Activated CD4-positive, alpha-beta T cell treated with anti-CD3 and anti-CD28 coated beads for 4 hours (primary cell): Measurements from ENCODE around the gene SLIT1.

ENCODE experiments used
- DNase-seq, 2 donors: peaks; one replicate each; pipeline ENCODE4 v3.0.0-alpha.2; 2020

Gene SLIT1

DNA sequence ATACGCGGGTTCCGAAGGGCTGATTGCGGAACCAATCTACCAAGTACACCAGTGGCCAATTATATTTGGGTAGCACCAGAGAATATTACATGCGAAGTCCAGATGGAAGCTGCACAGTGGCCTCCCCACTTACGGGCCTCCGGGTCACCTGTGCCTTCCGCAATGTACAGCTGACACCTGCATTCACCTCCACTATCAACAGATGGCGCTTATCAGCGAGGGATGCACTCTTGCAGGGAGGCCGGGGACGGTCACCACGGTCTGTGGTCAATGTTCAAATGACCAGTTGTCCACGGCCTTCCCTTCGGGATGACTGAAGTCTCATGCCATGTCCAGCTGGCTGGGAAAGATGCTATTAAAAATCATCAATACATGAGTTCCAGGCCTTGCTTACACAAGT lies 47.6 kb downstream of the SLIT1 start:
- DNase-seq, result no peak

DNA sequence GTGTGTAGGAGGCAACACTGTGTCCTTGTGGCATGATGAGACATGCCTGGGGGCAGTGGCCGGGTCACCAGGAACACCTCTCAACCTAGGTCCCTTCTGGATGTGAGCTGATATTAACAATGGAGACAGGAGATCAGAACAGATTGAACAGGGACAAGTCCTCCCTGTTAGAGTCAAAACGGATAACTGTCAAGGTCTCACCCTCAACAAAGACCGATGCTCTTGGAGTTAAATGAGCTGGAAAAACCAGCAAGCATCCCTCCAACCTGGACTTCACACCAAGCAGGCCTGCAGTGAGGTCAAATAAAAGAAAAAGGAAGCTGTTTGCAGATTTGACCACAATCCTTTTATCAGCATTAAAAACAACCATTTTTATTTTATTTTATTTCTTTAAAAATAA lies 49.0 kb downstream of the SLIT1 start:
- DNase-seq, result no peak

DNA sequence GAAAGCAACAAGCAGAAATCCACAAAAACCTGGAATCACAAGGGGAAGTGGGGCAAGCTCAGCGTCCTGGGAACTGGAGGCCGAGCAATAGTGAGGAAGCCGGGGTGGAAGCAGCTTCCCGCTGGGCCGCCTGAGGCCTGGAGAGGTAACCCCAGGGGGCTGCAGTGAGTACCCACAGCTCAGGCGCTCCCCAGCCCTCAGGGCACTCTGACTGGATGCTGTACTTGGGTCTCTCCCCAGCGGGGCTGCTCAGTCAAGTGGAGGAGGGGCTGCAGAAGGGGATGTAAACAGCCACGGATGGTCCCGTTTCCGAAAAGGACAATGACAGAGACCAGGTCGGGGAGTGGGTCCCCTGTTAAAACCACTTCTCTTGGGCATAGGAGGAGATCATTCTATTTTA lies 50.3 kb downstream of the SLIT1 start:
- DNase-seq, result no peak

DNA sequence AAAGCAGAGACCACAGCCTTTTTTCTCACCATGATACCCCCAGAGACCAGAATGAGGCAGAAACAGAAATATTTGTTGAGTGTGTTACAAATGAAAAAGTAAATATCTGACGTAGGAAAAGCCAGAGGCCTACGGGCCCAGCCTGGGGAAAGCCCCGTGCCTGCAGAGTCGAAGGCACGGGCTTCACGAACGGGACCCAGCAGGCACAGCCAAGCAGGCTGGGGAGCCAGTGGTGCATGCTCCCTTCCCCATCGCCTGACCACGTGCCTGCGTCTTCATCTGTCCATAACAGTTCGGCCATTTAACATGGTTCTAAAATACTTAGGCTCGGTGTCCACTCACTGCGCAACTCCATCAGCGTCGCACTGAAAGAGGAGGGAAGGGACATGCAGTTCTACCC lies 50.8 kb downstream of the SLIT1 start:
- DNase-seq, result no peak

DNA sequence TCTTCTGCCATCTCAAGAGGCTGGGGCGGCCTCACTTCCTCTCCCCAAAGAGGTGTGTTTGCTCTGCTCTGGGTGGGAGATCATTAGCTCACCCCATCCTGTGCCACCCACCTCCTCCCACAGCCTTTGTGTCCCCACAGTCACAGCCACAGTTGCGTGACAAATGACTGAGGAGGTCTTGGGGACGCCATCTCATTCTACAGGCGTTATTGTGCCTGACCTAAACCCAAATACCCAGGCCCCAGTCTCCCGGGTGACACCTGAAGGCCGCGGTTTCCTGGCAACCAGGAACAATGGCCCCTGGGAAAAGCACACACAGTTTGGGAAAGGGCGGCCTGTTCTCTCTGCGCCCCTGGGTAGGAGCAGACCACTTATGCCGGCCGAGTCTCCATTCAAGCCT lies 51.6 kb downstream of the SLIT1 start:
- no peak for DNase-seq

DNA sequence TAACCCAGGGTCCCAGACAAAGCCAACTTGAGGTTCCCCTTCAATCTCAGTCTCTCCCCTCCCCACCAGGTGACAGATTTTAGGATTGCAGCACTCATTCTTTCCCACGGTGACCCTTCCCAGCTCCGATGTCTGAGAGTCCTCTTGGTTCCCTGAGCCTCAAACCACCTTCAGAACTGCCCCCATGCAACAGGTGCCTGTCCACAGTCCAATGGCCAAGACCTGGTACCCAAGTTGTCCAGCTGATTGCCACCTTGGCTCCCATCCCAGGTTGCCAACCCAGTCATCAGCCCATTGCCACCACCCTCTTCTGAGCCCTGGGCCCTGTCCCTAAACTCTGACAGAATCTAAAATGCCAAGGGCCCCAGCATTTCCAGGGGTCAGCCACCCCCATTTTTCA lies 53.5 kb downstream of the SLIT1 start:
- no peak for DNase-seq

DNA sequence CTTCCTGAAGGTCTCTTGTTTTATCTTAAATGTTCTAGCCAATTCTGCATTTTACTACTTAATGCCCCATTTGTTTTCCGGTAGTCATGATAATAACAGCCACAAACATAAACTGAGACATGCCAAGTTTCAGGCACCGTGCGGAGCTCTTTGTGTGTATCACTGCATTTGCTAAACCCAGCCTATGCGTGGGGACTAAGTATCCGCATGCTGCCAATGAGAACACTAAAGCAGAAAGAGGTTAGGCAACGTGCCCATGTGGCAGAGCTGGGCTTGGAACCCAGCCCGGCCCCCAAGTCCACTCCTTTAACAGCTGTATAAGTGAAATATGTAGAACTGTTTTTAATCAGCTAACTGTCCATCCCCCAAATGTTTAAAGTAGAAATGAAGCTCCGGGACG lies 54.1 kb downstream of the SLIT1 start:
- no peak for DNase-seq

DNA sequence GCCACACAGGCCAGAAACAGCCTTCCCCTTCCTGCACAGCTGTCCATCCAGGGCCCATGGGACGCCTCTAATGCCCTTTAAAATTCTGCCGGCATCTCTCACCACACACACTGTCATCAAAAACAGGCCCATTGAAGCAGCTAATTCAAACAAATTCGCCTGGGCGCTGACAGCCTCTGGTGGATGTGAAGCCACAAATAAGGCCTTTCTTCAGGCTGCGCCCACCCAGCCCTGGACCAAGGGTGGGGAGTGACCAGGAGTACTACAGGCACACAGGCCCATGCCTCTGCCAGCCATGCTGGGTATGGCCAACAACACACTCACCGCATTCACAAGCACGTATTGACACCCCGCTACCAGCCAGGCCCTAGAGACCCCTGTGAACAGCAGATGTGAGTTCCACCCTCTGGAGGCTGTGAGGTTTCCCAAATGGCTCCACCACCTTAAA lies 54.6 kb downstream of the SLIT1 start:
- no peak for DNase-seq

DNA sequence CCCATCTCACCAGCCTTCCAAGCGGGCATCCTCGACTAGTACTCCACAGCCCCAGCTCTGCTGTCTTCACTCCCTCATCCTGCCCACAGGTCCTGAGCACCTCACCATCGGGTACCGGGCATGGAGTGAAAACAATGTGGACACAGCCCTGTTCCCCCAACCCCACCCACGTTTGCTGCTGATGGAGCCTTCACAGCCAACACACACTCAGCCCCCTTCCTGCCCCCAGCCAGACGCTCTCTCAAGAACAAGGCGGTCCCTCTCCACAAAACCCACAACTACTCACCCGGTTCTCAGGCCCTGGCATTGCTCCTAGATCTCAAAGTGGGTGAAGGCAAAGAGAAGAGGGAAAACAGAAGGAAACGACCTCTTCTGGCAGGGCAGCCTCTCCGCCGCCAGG lies 56.1 kb downstream of the SLIT1 start:
- no peak for DNase-seq

DNA sequence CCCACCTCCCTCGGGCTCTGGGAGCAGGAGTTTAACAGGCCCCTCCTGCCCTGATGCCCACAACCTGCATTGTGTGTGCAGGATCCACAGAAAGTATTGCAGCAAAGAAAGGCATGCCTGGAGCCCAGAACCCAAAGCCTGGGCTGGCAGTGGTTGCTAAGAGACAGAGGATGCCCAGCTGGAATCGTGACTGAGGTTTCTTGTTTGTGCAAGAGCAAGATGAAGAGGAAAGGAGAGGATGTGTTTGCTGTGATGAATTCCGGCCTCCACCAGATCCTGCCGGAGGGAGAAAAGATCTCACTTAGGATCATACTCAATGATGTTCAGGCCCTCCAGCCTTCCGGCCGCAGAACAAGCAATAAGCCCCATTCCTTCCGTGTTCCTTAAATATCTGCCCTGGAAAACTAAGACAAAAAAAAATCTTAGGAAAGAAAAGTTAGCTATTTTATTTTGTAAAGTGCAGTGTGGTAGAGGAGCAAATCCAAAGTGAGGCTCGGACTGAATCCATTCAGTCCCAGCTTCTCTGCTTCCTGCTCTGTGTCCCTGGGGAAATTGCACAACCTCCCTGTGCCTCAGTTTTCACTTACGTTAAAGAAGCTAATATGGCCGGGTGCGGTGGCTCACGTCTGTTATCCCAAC lies 57.1 kb downstream of the SLIT1 start:
- no peak for DNase-seq

DNA sequence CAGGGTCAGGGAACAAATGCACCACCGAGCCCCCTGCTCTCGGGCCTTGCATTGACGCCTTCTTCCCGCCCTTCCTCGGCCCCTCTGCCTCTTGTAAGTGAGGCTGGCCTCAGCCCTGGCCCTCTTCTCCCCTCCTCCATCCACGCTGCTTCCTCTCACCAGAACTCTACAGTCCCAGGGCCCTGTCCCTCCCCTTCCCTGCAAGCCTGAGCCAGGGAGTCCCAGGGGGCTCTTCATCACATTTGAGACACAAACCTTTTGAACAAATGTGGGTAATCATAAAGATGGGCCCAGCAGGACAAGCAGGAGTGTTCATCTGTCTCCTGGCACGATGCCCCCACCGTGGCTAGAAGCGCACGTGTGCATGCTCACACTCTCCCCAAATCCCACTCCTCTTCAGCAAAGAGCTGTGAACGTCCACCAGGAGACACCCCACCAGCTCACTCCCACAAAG lies 57.7 kb downstream of the SLIT1 start:
- DNase-seq, result no peak

DNA sequence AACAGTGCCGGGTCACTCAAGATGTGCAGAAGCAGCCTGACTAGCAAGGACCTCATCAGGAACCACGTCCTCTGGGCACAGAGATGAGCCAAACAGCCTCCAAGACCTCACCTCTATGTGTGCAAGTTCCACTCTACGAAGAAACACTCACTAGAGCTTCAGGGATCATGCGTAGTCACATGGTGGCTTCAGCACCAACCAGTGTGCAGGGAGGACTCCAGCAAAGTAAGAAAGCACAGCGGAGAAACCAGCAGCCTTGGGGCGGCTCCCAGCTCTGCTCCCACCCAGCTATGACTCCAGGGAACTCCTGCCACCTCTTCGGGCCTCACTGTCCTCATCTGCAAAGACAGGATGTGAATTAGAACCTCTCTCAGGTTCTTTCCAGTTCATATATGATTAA lies 58.2 kb downstream of the SLIT1 start:
- DNase-seq, result no peak

DNA sequence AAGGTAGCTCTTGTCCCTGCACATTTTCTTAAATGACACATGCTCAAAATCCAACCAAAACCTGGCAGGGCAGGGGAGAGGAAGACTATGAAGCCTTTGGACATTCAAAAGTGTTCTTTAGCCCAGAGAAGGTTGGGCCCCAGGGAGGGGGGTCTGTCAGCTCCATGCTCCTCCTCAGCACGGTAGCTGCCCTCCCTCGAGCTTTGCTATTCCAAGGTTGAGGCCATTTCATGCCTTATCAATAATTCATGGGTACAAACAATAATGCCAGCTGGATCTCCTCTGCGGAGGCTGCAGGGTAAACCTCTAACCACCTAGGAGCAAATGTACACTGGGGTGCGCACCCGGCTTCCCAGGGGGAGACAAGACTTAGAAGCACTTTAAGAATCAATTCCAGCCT lies 61.5 kb downstream of the SLIT1 start:
- DNase-seq, result no peak

DNA sequence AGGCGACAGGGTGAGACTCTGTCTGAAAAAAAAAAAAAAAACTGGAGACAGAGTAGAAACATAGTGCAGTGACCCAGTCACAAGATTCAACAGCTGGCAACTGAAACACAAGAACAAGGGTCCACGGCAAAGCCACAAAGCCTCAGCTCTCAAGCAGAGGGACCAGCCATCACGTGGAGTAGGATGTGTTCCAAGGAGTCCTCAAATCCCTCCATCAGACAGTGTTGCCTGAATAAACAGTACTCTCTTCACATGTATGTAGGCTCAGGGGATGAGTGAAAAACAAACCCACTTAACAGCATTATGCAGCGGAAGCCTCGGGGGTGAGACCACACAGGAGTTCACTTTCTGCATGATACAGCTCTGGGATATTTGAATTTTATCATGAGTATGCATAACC lies 62.0 kb downstream of the SLIT1 start:
- DNase-seq, result no peak

DNA sequence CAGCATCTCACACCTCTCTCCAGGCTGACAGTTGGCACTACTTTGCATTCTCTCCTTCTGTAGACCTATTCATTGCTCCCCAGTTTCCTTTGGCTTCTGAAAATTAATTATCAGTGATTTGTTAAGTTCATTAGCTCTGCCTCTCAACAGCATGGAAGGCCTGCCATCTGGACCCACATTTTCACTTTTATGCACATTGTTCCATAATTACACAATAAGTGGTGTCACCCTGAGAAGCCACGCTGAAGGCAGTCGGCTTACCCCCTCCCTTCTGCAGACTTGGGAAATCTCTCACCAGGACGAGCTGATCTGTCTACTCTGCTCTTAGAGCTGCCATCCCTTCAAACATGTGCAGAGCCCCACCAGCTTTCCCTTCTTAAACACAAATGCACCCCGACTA lies 64.7 kb downstream of the SLIT1 start:
- DNase-seq, result no peak

DNA sequence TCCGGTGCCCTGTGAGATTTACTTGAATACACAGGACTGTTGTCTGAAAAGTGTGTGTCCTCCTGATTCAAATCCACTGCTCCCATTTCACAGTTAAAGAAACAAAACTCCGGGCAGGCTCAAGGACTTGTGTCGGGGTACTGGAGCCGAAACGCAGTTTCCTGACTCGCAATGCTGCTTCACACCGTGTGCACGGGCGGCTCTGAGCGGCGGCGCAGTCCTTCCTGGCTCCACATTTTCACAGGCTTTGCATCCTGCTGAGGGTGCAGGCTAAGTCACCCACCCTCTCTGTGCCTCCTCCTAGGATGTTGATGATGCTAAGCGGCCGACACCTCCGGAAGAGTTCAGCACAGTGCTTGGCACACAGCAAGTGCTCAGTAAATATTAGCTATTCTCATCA lies 65.4 kb downstream of the SLIT1 start:
- DNase-seq, result no peak

DNA sequence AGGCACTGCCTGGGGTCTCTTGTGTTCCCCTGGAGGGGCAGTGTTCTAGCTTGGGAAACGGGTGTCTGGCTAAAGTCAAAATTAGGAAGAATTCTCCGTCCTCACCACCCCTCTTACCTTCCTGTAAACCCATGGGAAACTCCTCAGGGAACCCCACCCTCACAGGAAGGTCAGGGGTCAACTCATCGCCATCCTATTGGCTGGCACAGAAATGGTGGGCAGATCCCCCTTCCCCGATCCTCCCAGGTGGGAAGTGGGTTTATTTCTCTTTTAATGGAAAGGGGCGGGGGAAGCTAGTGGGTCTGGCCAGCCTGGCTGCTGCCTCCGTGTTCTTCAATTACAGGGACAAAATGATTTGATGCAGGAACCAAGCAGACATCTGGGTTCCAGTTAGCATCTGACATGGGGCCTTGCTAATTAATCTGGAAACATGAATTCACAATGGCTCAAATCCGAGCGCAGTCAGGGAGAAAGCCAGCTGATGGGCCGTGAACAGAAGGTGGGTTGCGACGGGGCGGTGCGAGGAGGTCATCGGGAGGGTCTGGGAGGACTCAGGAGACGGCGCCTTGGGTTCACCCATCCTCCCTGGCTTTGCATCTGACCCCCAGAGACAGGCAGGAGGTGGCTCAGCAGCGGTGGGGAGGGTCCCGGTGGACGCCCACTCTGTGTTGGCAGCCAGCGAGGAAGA lies 66.6 kb downstream of the SLIT1 start:
- no peak for DNase-seq

DNA sequence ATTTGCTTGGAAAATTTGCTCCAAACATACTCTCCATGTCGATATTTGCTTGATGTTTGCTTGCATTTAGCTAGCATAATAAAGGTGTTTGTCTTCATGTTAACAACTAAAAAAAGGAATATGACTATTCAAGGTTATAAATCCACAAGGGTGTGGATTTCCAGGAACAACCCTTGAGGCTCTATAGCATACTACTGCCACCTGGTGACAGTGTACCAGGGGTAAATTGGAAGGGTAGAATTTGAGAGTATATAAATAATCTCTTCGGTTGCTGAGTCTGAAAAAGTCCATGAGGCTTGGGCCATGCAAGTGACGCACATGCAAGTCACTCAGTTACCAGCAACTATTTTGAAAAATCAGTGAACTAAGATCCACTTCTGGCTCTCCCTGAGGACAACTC lies 68.4 kb downstream of the SLIT1 start:
- no peak for DNase-seq

DNA sequence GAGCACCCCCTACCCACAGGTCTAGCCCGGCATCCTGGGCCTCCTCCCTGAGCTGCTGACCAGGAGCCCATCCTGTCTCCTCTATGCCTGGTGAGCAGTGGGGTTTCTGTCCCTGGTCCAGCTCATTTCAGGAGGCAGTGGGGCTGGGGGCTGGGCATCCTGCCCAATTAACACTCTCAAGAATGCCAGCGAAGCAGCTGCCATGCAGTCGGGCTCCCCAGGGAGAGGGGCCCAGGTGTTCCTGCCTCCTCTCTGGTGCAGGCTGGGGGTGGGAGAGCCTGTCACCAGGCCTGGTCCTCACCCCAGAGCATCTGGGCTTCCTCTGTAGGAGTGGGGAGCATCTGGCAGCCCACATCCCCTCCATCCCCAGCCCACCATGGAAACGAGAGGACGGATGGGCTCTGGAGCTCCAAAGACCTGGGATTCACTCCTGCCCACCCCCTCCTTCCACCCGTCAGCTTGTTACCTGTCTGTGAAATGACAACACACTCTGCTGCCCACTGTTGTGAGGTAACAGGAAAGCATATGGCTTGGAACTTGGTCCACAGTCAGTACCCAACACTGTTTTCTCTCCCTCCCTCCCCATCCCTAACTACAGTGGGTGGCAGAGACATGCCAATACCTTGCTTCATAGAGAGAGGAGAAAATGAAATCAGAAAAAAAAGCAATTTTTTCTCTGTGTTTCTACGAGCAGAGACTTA lies 69.1 kb downstream of the SLIT1 start:
- no peak for DNase-seq

DNA sequence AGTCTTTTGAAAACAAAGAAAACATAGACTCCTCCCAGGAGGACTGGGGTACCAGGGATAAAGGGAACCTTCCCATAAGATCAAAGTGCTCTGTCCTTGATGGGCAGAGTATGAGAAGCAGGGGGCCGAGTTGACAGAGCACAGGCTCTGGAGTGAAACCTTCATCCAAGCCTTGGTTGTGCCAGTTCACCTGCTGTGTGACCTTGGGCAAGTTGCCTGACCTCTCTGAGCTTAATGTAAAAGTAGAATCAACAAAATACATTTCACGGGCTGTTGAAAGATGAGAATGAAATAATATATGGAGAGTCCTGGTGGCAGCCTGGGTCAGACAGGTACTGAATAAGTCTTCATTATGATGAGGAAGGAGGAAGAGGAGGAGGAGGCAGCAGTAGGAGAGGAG lies 69.9 kb downstream of the SLIT1 start:
- DNase-seq, result no peak

DNA sequence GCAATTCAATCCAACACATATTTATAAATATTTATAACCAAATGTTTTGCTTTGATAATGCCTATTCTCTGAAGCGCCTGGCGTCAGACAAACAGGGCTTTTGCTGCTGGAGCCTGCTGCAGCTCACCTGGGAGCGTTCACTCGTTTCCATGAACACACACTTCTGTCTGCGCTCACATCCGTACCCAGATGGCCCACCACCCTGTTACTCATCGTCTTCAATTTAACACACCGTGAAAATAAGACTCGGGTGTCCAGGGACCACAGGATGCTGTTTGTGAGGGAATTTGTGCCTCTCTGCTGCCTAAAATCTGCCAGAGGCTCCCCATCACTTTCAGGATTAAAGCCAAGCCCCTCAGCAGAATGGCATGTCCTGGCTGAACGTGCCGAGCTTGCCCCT lies 74.1 kb downstream of the SLIT1 start:
- DNase-seq, result no peak

DNA sequence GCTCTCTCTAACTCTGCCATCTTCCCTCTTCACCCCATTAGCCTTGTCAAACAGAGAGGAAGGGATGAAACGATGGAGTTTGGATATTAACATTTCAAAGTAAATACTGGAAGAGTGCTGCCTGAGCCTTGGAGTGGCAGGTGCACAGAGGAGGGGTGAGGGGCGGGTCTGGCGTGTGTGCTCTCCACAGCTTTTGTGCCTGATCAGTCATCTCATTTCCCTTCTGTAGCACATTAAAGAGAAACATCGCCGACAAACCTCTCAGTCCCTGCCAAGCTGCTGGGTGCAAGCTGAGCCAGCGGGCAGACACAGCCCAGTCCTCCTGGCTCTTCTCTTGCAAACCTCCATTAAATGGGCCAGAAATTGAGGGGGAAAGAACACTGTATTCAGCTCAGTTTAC lies 76.2 kb downstream of the SLIT1 start:
- no peak for DNase-seq

DNA sequence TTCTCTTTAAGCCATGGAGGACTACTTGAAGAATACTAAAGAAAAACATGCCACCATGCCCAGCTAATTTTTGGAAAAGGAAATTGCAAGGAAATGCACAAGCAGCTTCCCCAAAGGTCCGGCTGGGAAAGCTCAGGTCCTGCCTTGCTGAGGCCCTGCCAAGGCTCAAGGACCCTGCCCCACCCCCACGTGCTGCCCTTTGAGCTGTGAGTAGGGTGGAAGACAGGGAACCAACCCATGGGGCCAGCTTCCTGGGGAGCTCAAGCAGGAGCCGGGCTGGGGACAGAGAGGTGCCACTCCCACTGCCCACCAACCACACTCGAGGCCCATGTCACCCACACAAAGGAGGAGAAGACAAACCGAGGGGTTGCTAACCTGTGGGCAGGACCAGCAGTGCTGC lies 78.2 kb downstream of the SLIT1 start:
- no peak for DNase-seq

DNA sequence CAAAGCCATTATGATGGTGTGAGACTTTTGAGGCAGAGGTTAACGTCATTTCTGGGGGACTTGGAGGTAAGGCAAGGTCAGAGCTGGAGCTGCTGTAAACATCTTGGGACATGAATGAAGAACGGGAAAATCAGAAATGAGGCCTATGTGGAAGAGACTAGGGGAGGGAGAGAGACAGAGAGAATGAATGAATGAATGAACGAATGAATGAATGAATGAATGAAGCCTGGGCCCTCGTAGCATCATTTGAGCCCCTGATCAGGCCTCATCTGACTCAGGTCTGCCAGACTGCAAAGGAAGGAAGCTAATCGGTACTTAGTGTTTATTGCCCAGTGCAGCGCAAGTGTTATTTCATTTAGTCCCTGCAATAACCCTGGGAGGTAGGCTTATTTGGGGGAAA lies 79.6 kb downstream of the SLIT1 start:
- no peak for DNase-seq
